ENCODE data around the gene KCNN1. TPM values are rescaled to one million over a fixed set of nuclear protein-coding genes. Genes with fewer than 3 reads are reported as not detected.

Gene KCNN1
- total and polyA plus RNA-seq, 11 donors = 0.03 to 0.27 (median 0.07) TPM; not detected in 7

GRCh38 chr19:17953869-17954268 lies 13.0 kb upstream of the KCNN1 start:
- H3K27me3 ChIP-seq = peaks cover 35 to 97% (median 78%) of the 10 kb centered on the region in 9 donors
- DNase-seq (no peak), ATAC-seq (no peak)
- WGBS, 4 donors = 52 to 57% (median 53%) methylated on average over 4 of the region's 4 CpGs
- intact Hi-C loops (cut with DNase I) = loop anchor here in 1 of 10 donors (5.0 kb wide), 1 partner anchor 38 kb away; no protein-coding TSS in a partner anchor
- no peak for TF ChIP-seq POLR2A (IDR thresholded peaks at IDR 0.05)
- no peak for TF ChIP-seq CTCF (IDR thresholded peaks at IDR 0.05)
- H3K4me3 ChIP-seq = no peak overlapping the region
- no peaks in the 10 kb centered on the region for H3K36me3 ChIP-seq
- H3K9me3 ChIP-seq = no peaks in the 10 kb centered on the region
- H3K27ac ChIP-seq = no peak overlapping the region
- H3K4me1 ChIP-seq = peaks cover 6 to 41% (median 30%) of the 10 kb centered on the region in 12 donors

- TF ChIP-seq POLR2A (IDR thresholded peaks at IDR 0.05) (no peak), CTCF (IDR thresholded peaks at IDR 0.05) (no peak)
- no peaks in the 10 kb centered on the region for H3K36me3 ChIP-seq
- DNase-seq (no peak), ATAC-seq (no peak)
- no peaks in the 10 kb centered on the region for H3K9me3 ChIP-seq
- H3K4me1 ChIP-seq = peaks cover 6 to 36% (median 28%) of the 10 kb centered on the region in 12 donors
- H3K4me3 ChIP-seq = no peak overlapping the region
- peaks cover 32 to 97% (median 73%) of the 10 kb centered on the region in 9 donors for H3K27me3 ChIP-seq
- intact Hi-C loops (cut with DNase I) = loop anchor here in 1 of 10 donors (5.0 kb wide), 1 partner anchor 38 kb away; no protein-coding TSS in a partner anchor
- 78 to 85% (median 81%) methylated on average over 7 of the region's 7 CpGs for WGBS, 4 donors
- H3K27ac ChIP-seq = no peak overlapping the region
Observed at GRCh38 chr19:17954401-17954800, 12.5 kb upstream of the KCNN1 start.

- 79 to 85% (median 80%) methylated on average over 3 of the region's 3 CpGs for WGBS, 4 donors
- intact Hi-C loops (cut with DNase I) = no loop called here
- H3K27ac ChIP-seq = no peak overlapping the region
- TF ChIP-seq CTCF (IDR thresholded peaks at IDR 0.05) = no peak
- no peak for TF ChIP-seq POLR2A (IDR thresholded peaks at IDR 0.05)
- peaks cover 17 to 96% (median 49%) of the 10 kb centered on the region in 9 donors for H3K27me3 ChIP-seq
- no peak for DNase-seq
- no peak for ATAC-seq
- H3K9me3 ChIP-seq = no peaks in the 10 kb centered on the region
- H3K36me3 ChIP-seq = no peaks in the 10 kb centered on the region
- no peak overlapping the region for H3K4me3 ChIP-seq
- peaks cover 0 to 8% (median 3%) of the 10 kb centered on the region in 12 donors for H3K4me1 ChIP-seq
Observed at GRCh38 chr19:17957149-17957849, 9.6 kb upstream of the KCNN1 start.

GRCh38 chr19:17957885-17958284 lies 9.0 kb upstream of the KCNN1 start:
- TF ChIP-seq POLR2A (IDR thresholded peaks at IDR 0.05) (no peak), CTCF (IDR thresholded peaks at IDR 0.05) (no peak)
- H3K4me1 ChIP-seq = peaks cover 0 to 2% (median 0%) of the 10 kb centered on the region in 12 donors
- H3K36me3 ChIP-seq = no peaks in the 10 kb centered on the region
- ATAC-seq (no peak), DNase-seq (no peak)
- H3K27ac ChIP-seq = no peak overlapping the region
- H3K9me3 ChIP-seq = no peaks in the 10 kb centered on the region
- intact Hi-C loops (cut with DNase I) = no loop called here
- no peak overlapping the region for H3K4me3 ChIP-seq
- peaks cover 11 to 94% (median 44%) of the 10 kb centered on the region in 9 donors for H3K27me3 ChIP-seq
